IMR-90 (cell line): Measurements from ENCODE around the gene HMGCL. TPM values are rescaled to one million over a fixed set of nuclear protein-coding genes. Genes with fewer than 3 reads are reported as not detected.

ENCODE experiments used
- ATAC-seq: fragments of 200-7000 bp; cut with Tn5 transposase; 2 replicates; pipeline ENCODE4 v1.9.1; 2020; ENCODE audit warnings: low read depth, mild to moderate bottlenecking, moderate library complexity
- BruUV-seq: library from RNA; stranded (reverse); fragments of 400-500 nt; replicated peaks from 2 replicates; lab custom pipeline; 2021; lab: Mats Ljungman, UMichigan
- CTCF ChIA-PET: fragments of 300-600 bp; formaldehyde crosslinking; extraction: SDS; loops from one replicate; lab custom pipeline; 2021; ENCODE audit warnings: antibody characterized with exemption; lab: Yijun Ruan, JAX
- POLR2A ChIA-PET: fragments of 300-600 bp; sonication (Branson Sonifier 250); formaldehyde crosslinking; loops from one replicate; lab custom pipeline; 2022; ENCODE audit warnings: antibody characterized with exemption; ENCODE audit not compliant: unreplicated experiment; lab: Charles Lee
- DNase-seq: peaks from one replicate; pipeline ENCODE4 v3.0.0; 2013
- H2AFZ ChIP-seq: replicated peaks from 2 replicates; pipeline ENCODE3; 2013; ENCODE audit warnings: low read length, mild to moderate bottlenecking; ENCODE audit not compliant: poor library complexity
- H2AK5ac ChIP-seq: 2 replicates; pipeline ENCODE4 v1.6.1; 2013; ENCODE audit warnings: low read depth, low read length, inconsistent platforms
- H2AK9ac ChIP-seq: replicated peaks from 2 replicates; pipeline ENCODE3; 2013; ENCODE audit warnings: mild to moderate bottlenecking, low read depth, low read length, moderate library complexity; ENCODE audit not compliant: poor library complexity
- H2BK120ac ChIP-seq: 2 replicates; pipeline ENCODE4 v1.6.1; 2013; ENCODE audit warnings: low read depth, low read length, inconsistent platforms
- H2BK15ac ChIP-seq: 3 replicates; pipeline ENCODE4 v1.6.1; 2013; ENCODE audit warnings: low read depth, low read length, inconsistent platforms
- H2BK20ac ChIP-seq: 2 replicates; pipeline ENCODE4 v1.6.1; 2013; ENCODE audit warnings: low read depth, mild to moderate bottlenecking, inconsistent platforms, low read length, moderate library complexity
- H2BK5ac ChIP-seq: 2 replicates; pipeline ENCODE4 v1.6.1; 2013; ENCODE audit warnings: mild to moderate bottlenecking, low read depth, low read length, inconsistent platforms; ENCODE audit not compliant: poor library complexity, severe bottlenecking
- H3K14ac ChIP-seq: replicated peaks from 2 replicates; pipeline ENCODE4 v1.6.1; 2013; ENCODE audit warnings: low read depth, low read length, inconsistent platforms
- H3K18ac ChIP-seq: 2 replicates; pipeline ENCODE4 v1.6.1; 2013; ENCODE audit warnings: low read depth, low read length, control low read depth
- H3K23ac ChIP-seq: 2 replicates; pipeline ENCODE4 v1.6.1; 2013; ENCODE audit warnings: low read depth, low read length, inconsistent platforms
- H3K27ac ChIP-seq: 2 replicates; pipeline ENCODE4 v1.5.1; 2013; ENCODE audit warnings: mild to moderate bottlenecking, control low read depth, low read length; ENCODE audit not compliant: insufficient read depth
- H3K27me3 ChIP-seq: 2 replicates; pipeline ENCODE4 v1.6.1; 2013; ENCODE audit warnings: low read length; ENCODE audit not compliant: control insufficient read depth, insufficient read depth
- H3K36me3 ChIP-seq: 2 replicates; pipeline ENCODE4 v1.6.1; 2013; ENCODE audit warnings: low read length, mixed read lengths; ENCODE audit not compliant: control insufficient read depth, insufficient read depth
- H3K4ac ChIP-seq: 2 replicates; pipeline ENCODE4 v1.6.1; 2013; ENCODE audit warnings: low read depth, low read length, inconsistent platforms
- H3K4me1 ChIP-seq: 2 replicates; pipeline ENCODE4 v1.6.1; 2013; ENCODE audit warnings: low read length, mixed read lengths; ENCODE audit not compliant: control insufficient read depth, insufficient read depth
- H3K4me2 ChIP-seq: 2 replicates; pipeline ENCODE4 v1.6.1; 2013; ENCODE audit warnings: low read depth, mild to moderate bottlenecking, control low read depth, low read length, moderate library complexity
- H3K4me3 ChIP-seq: 2 replicates; pipeline ENCODE4 v1.5.1; 2013; ENCODE audit warnings: low read depth, mild to moderate bottlenecking, control low read depth, low read length, moderate library complexity; ENCODE audit not compliant: insufficient read depth
- H3K56ac ChIP-seq: 2 replicates; pipeline ENCODE4 v1.6.1; 2013; ENCODE audit warnings: low read length, inconsistent platforms; ENCODE audit not compliant: insufficient read depth; ENCODE audit errors: extremely low read depth
- H3K79me1 ChIP-seq, 2 experiments: 2 replicates each; pipeline ENCODE4 v1.6.1; 2013; ENCODE audit warnings: low read length in 2 of 2, inconsistent platforms in 1 of 2, low read depth in 1 of 2
- H3K9ac ChIP-seq: 2 replicates; pipeline ENCODE4 v1.6.1; 2013; ENCODE audit warnings: low read depth, low read length, control low read depth
- H3K9me1 ChIP-seq: 2 replicates; pipeline ENCODE4 v1.6.1; 2013; ENCODE audit warnings: low read length, inconsistent platforms; ENCODE audit not compliant: insufficient read depth
- H3K9me3 ChIP-seq: 2 replicates; pipeline ENCODE4 v1.6.1; 2013; ENCODE audit warnings: low read length; ENCODE audit not compliant: control insufficient read depth, insufficient read depth
- H4K20me1 ChIP-seq: 2 replicates; pipeline ENCODE4 v1.6.1; 2013; ENCODE audit warnings: low read length, inconsistent platforms; ENCODE audit not compliant: insufficient read depth
- H4K5ac ChIP-seq: 2 replicates; pipeline ENCODE4 v1.6.1; 2013; ENCODE audit warnings: mild to moderate bottlenecking, low read depth, low read length, control low read depth
- H4K8ac ChIP-seq, 2 experiments: 2 replicates each; pipeline ENCODE4 v1.6.1; 2013; ENCODE audit warnings: low read depth in 2 of 2, low read length in 2 of 2, control low read depth in 1 of 2, inconsistent platforms in 1 of 2
- H4K91ac ChIP-seq: 2 replicates; pipeline ENCODE4 v1.6.1; 2013; ENCODE audit warnings: low read depth, low read length, inconsistent platforms; ENCODE audit not compliant: insufficient read depth
- BHLHE40 ChIP-seq: fragments of 150-350 bp; IDR thresholded peaks from 2 replicates; pipeline ENCODE4 v1.6.1; 2016; ENCODE audit warnings: mild to moderate bottlenecking, low read depth, low read length
- CEBPB ChIP-seq: IDR thresholded peaks from 2 replicates; pipeline ENCODE4 v1.6.1; 2012; ENCODE audit warnings: low read depth, low read length, improper control_type of control experiment
- CHD1 ChIP-seq: IDR thresholded peaks from 2 replicates; pipeline ENCODE4 v1.6.1; 2012; ENCODE audit warnings: low read depth, low read length, improper control_type of control experiment
- FOS ChIP-seq: fragments of 150-350 bp; IDR thresholded peaks from 2 replicates; pipeline ENCODE4 v1.6.1; 2016; ENCODE audit warnings: low read depth, low read length
- MAFK ChIP-seq: IDR thresholded peaks from 2 replicates; pipeline ENCODE4 v1.6.1; 2012; ENCODE audit warnings: low read depth, low read length, improper control_type of control experiment
- MAZ ChIP-seq: IDR thresholded peaks from 2 replicates; pipeline ENCODE4 v1.6.1; 2012; ENCODE audit warnings: low read depth, mild to moderate bottlenecking, low read length, improper control_type of control experiment, moderate library complexity, borderline replicate concordance
- NFE2L2 ChIP-seq: fragments of 150-350 bp; IDR thresholded peaks from 2 replicates; pipeline ENCODE4 v1.6.1; 2016; ENCODE audit warnings: low read depth, mild to moderate bottlenecking, low read length
- POLR2A ChIP-seq: IDR thresholded peaks from 2 replicates; pipeline ENCODE4 v1.6.1; 2012; ENCODE audit warnings: mild to moderate bottlenecking, low read depth, low read length
- RAD21 ChIP-seq: IDR thresholded peaks from 2 replicates; pipeline ENCODE4 v1.6.1; 2012; ENCODE audit warnings: low read length, improper control_type of control experiment
- RFX5 ChIP-seq: IDR thresholded peaks from 2 replicates; pipeline ENCODE4 v1.8.0; 2012; ENCODE audit warnings: low read depth, mild to moderate bottlenecking, low read length, moderate library complexity
- SMC3 ChIP-seq: fragments of 150-350 bp; IDR thresholded peaks from 2 replicates; pipeline ENCODE4 v1.6.1; 2016; ENCODE audit warnings: low read depth, mild to moderate bottlenecking, antibody characterized with exemption, low read length, moderate library complexity
- USF2 ChIP-seq: fragments of 150-350 bp; IDR thresholded peaks from 2 replicates; pipeline ENCODE4 v1.6.1; 2017; ENCODE audit warnings: mild to moderate bottlenecking, antibody characterized with exemption, low read length, low read depth
- WGBS, 2 experiments: methylation state at CpG; one replicate each; pipeline versions ENCODE4 v1.1.5 to v1.1.7; 2013; ENCODE audit warnings: missing lambda C conversion rate in 2 of 2; ENCODE audit not compliant: insufficient read length in 1 of 2; ENCODE audit errors: extremely low coverage in 2 of 2; 5-methylcytosine and 5-hydroxymethylcytosine counted together
- dilution Hi-C: fragments of 300-500 bp; cut with HindIII; formaldehyde crosslinking; loops from one replicate; pipeline ENCODE4 v1.14.3; 2018; ENCODE audit warnings: low sequenced_read_pairs; ENCODE audit not compliant: unreplicated experiment
- in situ Hi-C: fragments of 300-500 bp; cut with MboI; formaldehyde crosslinking; loops from 3 replicates; pipeline ENCODE4 v1.14.3; 2019; ENCODE audit warnings: low sequenced_read_pairs, inconsistent platforms, mixed read lengths
- intact Hi-C: fragments of 100-400 bp; cut with micrococcal nuclease; formaldehyde crosslinking; loops from 2 replicates; pipeline ENCODE4 v1.10.0; 2022
- polyA plus RNA-seq, 3 experiments: library from polyadenylated mRNA; depleted of rRNA; stranded (reverse); fragments of >200 nt; gene quantifications; 2 replicates each; pipeline ENCODE4 v1.2.3, GENCODE V29; 2012; ENCODE audit warnings: low replicate concordance in 1 of 3
- total RNA-seq: library from RNA; depleted of rRNA; stranded (reverse); fragments of >200 nt; gene quantifications from 2 replicates; pipeline ENCODE4 v1.2.3, GENCODE V29; 2012
- TF ChIP-seq, protein P1 (sequence below): conservative IDR thresholded peaks from 2 replicates; pipeline ENCODE4 v1.5.1; 2012; ENCODE audit warnings: mild to moderate bottlenecking, low read depth, low read length, improper control_type of control experiment
- TF ChIP-seq, protein P2 (sequence below): fragments of 150-350 bp; IDR thresholded peaks from 2 replicates; pipeline ENCODE4 v1.6.1; 2016; ENCODE audit warnings: low read depth, mild to moderate bottlenecking, low read length, moderate library complexity, borderline replicate concordance

Gene HMGCL
- total and polyA plus RNA-seq, 2 of the 4 experiments (the other 2 are of a cell fraction), result 30.6 to 33.5 TPM

DNA sequence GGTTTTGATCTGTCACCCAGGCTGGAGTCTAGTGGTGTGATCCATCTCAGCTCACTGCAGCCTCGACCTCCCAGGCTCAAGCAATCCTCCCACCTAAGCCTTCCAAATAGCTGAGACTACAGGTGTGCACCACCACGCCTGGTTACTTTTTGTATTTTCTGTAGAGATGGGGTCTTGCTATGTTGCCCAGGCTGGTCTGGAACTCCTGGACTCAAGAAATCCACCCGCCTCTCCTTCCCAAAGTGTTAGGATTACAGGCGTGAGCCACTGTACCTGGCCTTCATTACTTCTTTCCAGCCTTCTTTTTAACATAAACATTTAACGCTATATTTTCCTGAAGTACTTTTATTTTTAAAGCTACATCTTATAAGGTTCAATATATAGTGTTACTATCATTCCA is 18.4 kb upstream of the HMGCL start:
- H3K14ac ChIP-seq, result no peak overlapping the region
- ATAC-seq (no peak), DNase-seq (no peak)
- ChIA-PET CTCF (interaction anchor here (0.6 kb wide), 1 partner anchor 793 kb away, joined by 3 read pairs; no protein-coding TSS in a partner anchor), POLR2A (no interaction called here)
- H2AFZ ChIP-seq, result no peak overlapping the region
- H2BK120ac ChIP-seq, result no peak overlapping the region
- H4K8ac ChIP-seq, result no peak overlapping the region
- no peak overlapping the region for H2AK5ac ChIP-seq
- no peak overlapping the region for H4K5ac ChIP-seq
- no peak for TF ChIP-seq MAZ
- no peak for TF ChIP-seq POLR2A
- TF ChIP-seq, protein P1, sequence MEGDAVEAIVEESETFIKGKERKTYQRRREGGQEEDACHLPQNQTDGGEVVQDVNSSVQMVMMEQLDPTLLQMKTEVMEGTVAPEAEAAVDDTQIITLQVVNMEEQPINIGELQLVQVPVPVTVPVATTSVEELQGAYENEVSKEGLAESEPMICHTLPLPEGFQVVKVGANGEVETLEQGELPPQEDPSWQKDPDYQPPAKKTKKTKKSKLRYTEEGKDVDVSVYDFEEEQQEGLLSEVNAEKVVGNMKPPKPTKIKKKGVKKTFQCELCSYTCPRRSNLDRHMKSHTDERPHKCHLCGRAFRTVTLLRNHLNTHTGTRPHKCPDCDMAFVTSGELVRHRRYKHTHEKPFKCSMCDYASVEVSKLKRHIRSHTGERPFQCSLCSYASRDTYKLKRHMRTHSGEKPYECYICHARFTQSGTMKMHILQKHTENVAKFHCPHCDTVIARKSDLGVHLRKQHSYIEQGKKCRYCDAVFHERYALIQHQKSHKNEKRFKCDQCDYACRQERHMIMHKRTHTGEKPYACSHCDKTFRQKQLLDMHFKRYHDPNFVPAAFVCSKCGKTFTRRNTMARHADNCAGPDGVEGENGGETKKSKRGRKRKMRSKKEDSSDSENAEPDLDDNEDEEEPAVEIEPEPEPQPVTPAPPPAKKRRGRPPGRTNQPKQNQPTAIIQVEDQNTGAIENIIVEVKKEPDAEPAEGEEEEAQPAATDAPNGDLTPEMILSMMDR, result no peak
- no peak for TF ChIP-seq RFX5
- no peak for TF ChIP-seq RAD21
- TF ChIP-seq FOS, result no peak
- no peak for TF ChIP-seq CEBPB
- no peak for TF ChIP-seq BHLHE40
- TF ChIP-seq MAFK, result no peak
- no peak for TF ChIP-seq NFE2L2
- TF ChIP-seq, protein P2, sequence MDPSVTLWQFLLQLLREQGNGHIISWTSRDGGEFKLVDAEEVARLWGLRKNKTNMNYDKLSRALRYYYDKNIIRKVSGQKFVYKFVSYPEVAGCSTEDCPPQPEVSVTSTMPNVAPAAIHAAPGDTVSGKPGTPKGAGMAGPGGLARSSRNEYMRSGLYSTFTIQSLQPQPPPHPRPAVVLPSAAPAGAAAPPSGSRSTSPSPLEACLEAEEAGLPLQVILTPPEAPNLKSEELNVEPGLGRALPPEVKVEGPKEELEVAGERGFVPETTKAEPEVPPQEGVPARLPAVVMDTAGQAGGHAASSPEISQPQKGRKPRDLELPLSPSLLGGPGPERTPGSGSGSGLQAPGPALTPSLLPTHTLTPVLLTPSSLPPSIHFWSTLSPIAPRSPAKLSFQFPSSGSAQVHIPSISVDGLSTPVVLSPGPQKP, result no peak
- no peak for TF ChIP-seq CHD1
- no peak for TF ChIP-seq USF2
- TF ChIP-seq SMC3, result no peak
- H3K4me3 ChIP-seq, result no peak overlapping the region
- no CpG with 5 or more reads among the region's 5 CpGs for WGBS, 2 experiments
- no peak overlapping the region for H3K56ac ChIP-seq
- no peak overlapping the region for H3K4ac ChIP-seq
- dilution Hi-C loops, result no loop called here
- H2BK5ac ChIP-seq, result no peak overlapping the region
- no peak overlapping the region for H3K18ac ChIP-seq
- H4K20me1 ChIP-seq, result no peaks in the 10 kb centered on the region
- no peaks in the 10 kb centered on the region for H3K9me3 ChIP-seq
- no peak overlapping the region for H2BK15ac ChIP-seq
- H2AK9ac ChIP-seq, result no peak overlapping the region
- H3K4me1 ChIP-seq, result no peaks in the 10 kb centered on the region
- H2BK20ac ChIP-seq, result no peak overlapping the region
- in situ Hi-C loops, result no loop called here
- no peak overlapping the region for H3K9ac ChIP-seq
- H3K79me1 ChIP-seq, result no peaks in the 10 kb centered on the region
- no peak overlapping the region for H3K23ac ChIP-seq
- H3K36me3 ChIP-seq, result no peaks in the 10 kb centered on the region
- H3K4me2 ChIP-seq, result no peak overlapping the region
- H3K9me1 ChIP-seq, result no peaks in the 10 kb centered on the region
- no peak overlapping the region for H4K91ac ChIP-seq
- H3K27me3 ChIP-seq, result peaks cover 28% of the 10 kb centered on the region
- no peak overlapping the region for H3K27ac ChIP-seq
- BruUV-seq, result no TSS peak
- intact Hi-C loops, result no loop called here
